DND-41 (cell line): ENCODE results near the gene CHODL.

Experiments
- ATAC-seq: fragments of 200-7000 bp; cut with Tn5 transposase; 3 replicates; pipeline ENCODE4 v1.9.1; 2021; ENCODE audit warnings: low read depth; ENCODE audit not compliant: insufficient read depth
- DNase-seq: peaks from one replicate; pipeline ENCODE4 v3.0.0-alpha.2; 2020
- H2AFZ ChIP-seq: 2 replicates; pipeline ENCODE4 v1.6.0; 2012; ENCODE audit warnings: low read depth, low read length
- H3K27ac ChIP-seq: 2 replicates; pipeline ENCODE4 v1.5.1; 2012; ENCODE audit warnings: low read length, inconsistent platforms
- H3K27me3 ChIP-seq: fragments of 200-600 bp; sonication (generic); 2 replicates; pipeline ENCODE4 v1.6.0; 2012; ENCODE audit warnings: low read length, mild to moderate bottlenecking, inconsistent platforms; ENCODE audit not compliant: insufficient read depth, poor library complexity
- H3K36me3 ChIP-seq: 2 replicates; pipeline ENCODE4 v1.5.1; 2012; ENCODE audit warnings: low read length, inconsistent platforms; ENCODE audit not compliant: insufficient read depth
- H3K4me1 ChIP-seq: 2 replicates; pipeline ENCODE4 v1.5.1; 2012; ENCODE audit warnings: mild to moderate bottlenecking, low read length; ENCODE audit not compliant: insufficient read depth
- H3K4me2 ChIP-seq: 2 replicates; pipeline ENCODE4 v1.6.0; 2012; ENCODE audit warnings: mild to moderate bottlenecking, moderate library complexity, low read length, inconsistent platforms; ENCODE audit not compliant: insufficient read depth
- H3K4me3 ChIP-seq, 2 experiments: fragments of 200-600 bp in 1 of 2; shearing (Covaris generic) in 1 of 2; 2 replicates each; pipeline ENCODE4 v1.5.1; 2012 to 2016; ENCODE audit warnings: inconsistent platforms in 2 of 2, low read length in 2 of 2, mild to moderate bottlenecking in 2 of 2, low read depth in 1 of 2, moderate library complexity in 1 of 2
- H3K79me2 ChIP-seq: 2 replicates; pipeline ENCODE4 v1.6.0; 2012; ENCODE audit warnings: low read length, inconsistent platforms; ENCODE audit not compliant: insufficient read depth
- H3K9ac ChIP-seq: 2 replicates; pipeline ENCODE4 v1.6.0; 2012; ENCODE audit warnings: low read depth, mild to moderate bottlenecking, inconsistent platforms, low read length, moderate library complexity
- H3K9me3 ChIP-seq: 2 replicates; pipeline ENCODE4 v1.5.1; 2012; ENCODE audit warnings: low read length, moderate library complexity, mild to moderate bottlenecking, inconsistent platforms; ENCODE audit not compliant: insufficient read depth, severe bottlenecking
- H4K20me1 ChIP-seq: 2 replicates; pipeline ENCODE4 v1.6.0; 2012; ENCODE audit warnings: low read length; ENCODE audit not compliant: insufficient read depth
- CTCF ChIP-seq: IDR thresholded peaks from 2 replicates; pipeline ENCODE4 v1.5.1; 2012; ENCODE audit warnings: borderline replicate concordance, low read length, moderate library complexity, mild to moderate bottlenecking; ENCODE audit not compliant: poor library complexity, severe bottlenecking; ENCODE audit errors: extremely low read depth
- EZH2 ChIP-seq: IDR thresholded peaks from 3 replicates; pipeline ENCODE4 v1.6.1; 2012; ENCODE audit warnings: borderline replicate concordance, low read depth, mild to moderate bottlenecking, moderate library complexity, low read length, inconsistent platforms; ENCODE audit not compliant: severe bottlenecking

Gene CHODL

GRCh38 chr21:18265944-18266343 lies 21.3 kb downstream of the CHODL start:
- TF ChIP-seq EZH2: no peak
- no peak for TF ChIP-seq CTCF
- Histone ChIP-seq H3K4me1 (no peaks in the 10 kb centered on the region), H3K4me3 (no peak overlapping the region), H2AFZ (no peak overlapping the region), H3K36me3 (no peaks in the 10 kb centered on the region), H3K27ac (no peak overlapping the region), H3K4me2 (no peak overlapping the region), H4K20me1 (no peaks in the 10 kb centered on the region), H3K9ac (no peak overlapping the region), H3K27me3 (no peaks in the 10 kb centered on the region), H3K79me2 (no peaks in the 10 kb centered on the region), H3K9me3 (no peaks in the 10 kb centered on the region)
- DNase-seq (no peak), ATAC-seq (no peak)

- no peaks in the 10 kb centered on the region for H3K36me3 ChIP-seq
- DNase-seq (no peak), ATAC-seq (no peak)
- H3K27me3 ChIP-seq: no peaks in the 10 kb centered on the region
- H2AFZ ChIP-seq: no peak overlapping the region
- H3K4me2 ChIP-seq: no peak overlapping the region
- TF ChIP-seq EZH2: no peak
- TF ChIP-seq CTCF: no peak
- H4K20me1 ChIP-seq: no peaks in the 10 kb centered on the region
- no peaks in the 10 kb centered on the region for H3K9me3 ChIP-seq
- no peak overlapping the region for H3K4me3 ChIP-seq
- H3K27ac ChIP-seq: no peak overlapping the region
- no peaks in the 10 kb centered on the region for H3K4me1 ChIP-seq
- no peak overlapping the region for H3K9ac ChIP-seq
- no peaks in the 10 kb centered on the region for H3K79me2 ChIP-seq
Measured at GRCh38 chr21:18267496-18267895, 22.9 kb downstream of the CHODL start.

GRCh38 chr21:18268906-18269305 lies 24.3 kb downstream of the CHODL start:
- H3K4me2 ChIP-seq: no peak overlapping the region
- no peak for TF ChIP-seq EZH2
- no peak for TF ChIP-seq CTCF
- H4K20me1 ChIP-seq: no peaks in the 10 kb centered on the region
- no peak overlapping the region for H2AFZ ChIP-seq
- H3K4me3 ChIP-seq: no peak overlapping the region
- no peaks in the 10 kb centered on the region for H3K4me1 ChIP-seq
- ATAC-seq (no peak), DNase-seq (no peak)
- H3K27ac ChIP-seq: no peak overlapping the region
- H3K27me3 ChIP-seq: no peaks in the 10 kb centered on the region
- no peaks in the 10 kb centered on the region for H3K9me3 ChIP-seq
- no peak overlapping the region for H3K9ac ChIP-seq
- H3K79me2 ChIP-seq: no peaks in the 10 kb centered on the region
- no peaks in the 10 kb centered on the region for H3K36me3 ChIP-seq

GRCh38 chr21:18269856-18270255 lies 25.2 kb downstream of the CHODL start:
- no peaks in the 10 kb centered on the region for H3K9me3 ChIP-seq
- H3K4me3 ChIP-seq: no peak overlapping the region
- H3K4me2 ChIP-seq: no peak overlapping the region
- H3K4me1 ChIP-seq: no peaks in the 10 kb centered on the region
- H3K79me2 ChIP-seq: no peaks in the 10 kb centered on the region
- no peak overlapping the region for H2AFZ ChIP-seq
- DNase-seq: no peak
- no peak for ATAC-seq
- no peak overlapping the region for H3K27ac ChIP-seq
- no peak for TF ChIP-seq EZH2
- TF ChIP-seq CTCF: no peak
- no peak overlapping the region for H3K9ac ChIP-seq
- no peaks in the 10 kb centered on the region for H4K20me1 ChIP-seq
- H3K27me3 ChIP-seq: no peaks in the 10 kb centered on the region
- no peaks in the 10 kb centered on the region for H3K36me3 ChIP-seq
